ENCODE results near the gene WDR27.

WDR27 gene

DNA sequence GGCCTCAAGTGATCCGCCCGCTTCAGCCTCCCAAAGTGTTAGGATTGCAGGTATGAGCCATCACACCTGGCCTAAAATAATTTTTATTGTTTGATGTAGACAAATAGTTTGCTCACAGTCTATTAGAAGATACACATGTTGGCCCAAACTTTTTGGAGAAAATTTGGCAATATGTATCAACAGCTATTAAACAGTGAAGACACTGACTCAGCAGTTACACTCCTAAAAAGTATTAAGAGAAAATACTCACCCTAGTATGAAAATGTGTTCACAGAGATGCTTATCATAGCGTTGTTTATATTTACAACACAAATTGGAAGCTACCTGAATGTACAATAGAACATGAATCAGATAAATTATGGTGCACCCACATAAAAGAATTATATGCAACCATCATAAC lies 173.1 kb downstream of the WDR27 start:
- ATAC-seq, result no peak
- TF ChIP-seq ESRRG (CRISPR knock-in tag; IDR thresholded peaks at IDR 0.05) (no peak), ZNF70 (CRISPR knock-in tag; IDR thresholded peaks at IDR 0.05) (no peak), ZNF565 (CRISPR knock-in tag; conservative IDR thresholded peaks at IDR 0.05; ENCODE audit: low read depth) (no peak)

DNA sequence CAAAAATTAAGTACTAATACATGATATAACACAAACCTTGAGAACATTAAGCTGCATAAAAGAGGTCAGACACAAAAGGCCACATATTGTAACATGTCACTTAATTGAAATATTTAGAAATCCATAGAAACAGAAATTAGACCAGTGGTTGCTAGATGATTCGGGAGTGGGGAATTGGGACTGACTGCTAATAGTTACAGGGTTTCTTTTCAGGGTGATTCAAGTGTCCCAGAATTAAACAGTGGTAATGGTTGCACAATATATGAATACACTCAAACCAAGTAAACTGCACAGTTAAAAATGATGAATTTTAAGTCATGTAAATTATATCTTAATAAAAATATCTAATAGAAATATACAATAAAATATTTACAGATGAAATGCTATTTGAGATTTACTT lies 174.5 kb downstream of the WDR27 start:
- TF ChIP-seq ZNF8 (CRISPR knock-in tag; IDR thresholded peaks at IDR 0.05), result no peak
- no peak for TF ChIP-seq ARNTL (CRISPR knock-in tag; IDR thresholded peaks at IDR 0.05; ENCODE audit: borderline replicate concordance, low read depth)
- TF ChIP-seq ZFP3 (CRISPR knock-in tag; IDR thresholded peaks at IDR 0.05), result no peak
- TF ChIP-seq GLIS3 (CRISPR knock-in tag; IDR thresholded peaks at IDR 0.05), result no peak
- no peak for TF ChIP-seq CSDC2 (CRISPR knock-in tag; IDR thresholded peaks at IDR 0.05)
- TF ChIP-seq TOX (CRISPR knock-in tag; IDR thresholded peaks at IDR 0.05; ENCODE audit: borderline replicate concordance), result no peak
- no peak for ATAC-seq

DNA sequence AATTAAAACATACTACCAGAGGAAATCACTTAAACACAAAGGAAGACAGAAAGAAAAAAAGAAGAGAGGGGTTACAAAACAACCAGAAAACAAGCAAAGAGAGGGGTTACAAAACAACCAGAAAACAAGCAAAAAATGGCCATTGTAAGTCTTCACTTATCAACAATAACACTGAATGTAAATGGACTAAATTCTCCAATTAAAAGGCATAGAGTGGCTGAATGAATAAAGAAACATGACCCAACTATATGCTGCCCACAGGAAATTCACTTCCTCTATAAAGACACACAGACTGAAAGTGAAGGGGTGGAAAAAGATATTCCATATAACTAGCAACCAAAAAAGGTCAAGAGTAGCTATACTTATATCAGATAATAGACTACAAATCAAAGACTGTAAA lies 180.0 kb downstream of the WDR27 start:
- TF ChIP-seq ZC3H10 (CRISPR knock-in tag; IDR thresholded peaks at IDR 0.05) (no peak), ZNF565 (CRISPR knock-in tag; conservative IDR thresholded peaks at IDR 0.05; ENCODE audit: low read depth) (no peak), TOX (CRISPR knock-in tag; IDR thresholded peaks at IDR 0.05; ENCODE audit: borderline replicate concordance) (no peak), ZFP30 (CRISPR knock-in tag; IDR thresholded peaks at IDR 0.05) (no peak), ZNF8 (CRISPR knock-in tag; IDR thresholded peaks at IDR 0.05) (no peak), OSR1 (CRISPR knock-in tag; IDR thresholded peaks at IDR 0.05) (no peak), PPARA (CRISPR knock-in tag; IDR thresholded peaks at IDR 0.05; ENCODE audit: borderline replicate concordance) (no peak)
- no peak for ATAC-seq

DNA sequence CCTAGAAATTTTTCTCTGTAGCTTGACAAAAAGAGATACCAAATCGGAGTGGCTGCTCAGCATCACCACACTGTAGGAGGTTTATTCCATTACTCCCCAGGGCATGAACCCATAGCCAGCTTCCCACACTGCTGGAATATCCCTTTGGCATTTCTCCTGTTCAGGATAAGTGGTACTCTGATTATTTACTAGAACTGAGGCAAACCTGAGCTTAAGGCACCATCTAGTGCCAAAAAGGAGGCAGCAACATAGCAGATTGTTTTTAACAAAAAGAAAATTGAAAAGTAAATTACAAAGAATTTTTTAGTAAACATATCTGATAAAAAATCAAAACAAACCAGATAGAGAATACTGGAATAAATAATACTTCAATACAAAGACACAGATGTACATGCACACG lies 181.7 kb downstream of the WDR27 start:
- TF ChIP-seq GLIS3 (CRISPR knock-in tag; IDR thresholded peaks at IDR 0.05), result no peak
- TF ChIP-seq ZFP30 (CRISPR knock-in tag; IDR thresholded peaks at IDR 0.05), result no peak
- TF ChIP-seq, protein P1, sequence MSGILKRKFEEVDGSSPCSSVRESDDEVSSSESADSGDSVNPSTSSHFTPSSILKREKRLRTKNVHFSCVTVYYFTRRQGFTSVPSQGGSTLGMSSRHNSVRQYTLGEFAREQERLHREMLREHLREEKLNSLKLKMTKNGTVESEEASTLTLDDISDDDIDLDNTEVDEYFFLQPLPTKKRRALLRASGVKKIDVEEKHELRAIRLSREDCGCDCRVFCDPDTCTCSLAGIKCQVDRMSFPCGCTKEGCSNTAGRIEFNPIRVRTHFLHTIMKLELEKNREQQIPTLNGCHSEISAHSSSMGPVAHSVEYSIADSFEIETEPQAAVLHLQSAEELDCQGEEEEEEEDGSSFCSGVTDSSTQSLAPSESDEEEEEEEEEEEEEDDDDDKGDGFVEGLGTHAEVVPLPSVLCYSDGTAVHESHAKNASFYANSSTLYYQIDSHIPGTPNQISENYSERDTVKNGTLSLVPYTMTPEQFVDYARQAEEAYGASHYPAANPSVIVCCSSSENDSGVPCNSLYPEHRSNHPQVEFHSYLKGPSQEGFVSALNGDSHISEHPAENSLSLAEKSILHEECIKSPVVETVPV (CRISPR knock-in tag; IDR thresholded peaks at IDR 0.05), result no peak

DNA sequence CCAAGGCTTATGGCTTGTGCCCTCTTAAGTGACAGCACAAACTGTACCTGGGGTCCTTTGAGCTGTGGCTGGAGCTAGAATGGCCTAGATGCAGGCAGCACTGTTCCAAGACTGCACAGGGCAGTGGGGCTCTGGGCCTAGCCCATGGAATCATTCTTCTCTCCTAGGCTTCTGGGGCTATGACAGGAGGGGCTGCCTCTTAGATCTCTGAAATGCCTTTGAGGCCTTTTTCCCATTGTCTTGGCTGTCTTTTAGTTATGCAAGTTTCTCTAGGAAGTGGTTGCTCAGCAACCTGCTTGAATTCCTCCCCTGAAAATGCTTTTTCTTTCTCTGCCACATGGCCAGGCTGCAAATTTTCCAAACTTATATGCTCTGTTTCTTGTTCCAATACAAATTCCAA lies 183.4 kb downstream of the WDR27 start:
- TF ChIP-seq, protein P2, sequence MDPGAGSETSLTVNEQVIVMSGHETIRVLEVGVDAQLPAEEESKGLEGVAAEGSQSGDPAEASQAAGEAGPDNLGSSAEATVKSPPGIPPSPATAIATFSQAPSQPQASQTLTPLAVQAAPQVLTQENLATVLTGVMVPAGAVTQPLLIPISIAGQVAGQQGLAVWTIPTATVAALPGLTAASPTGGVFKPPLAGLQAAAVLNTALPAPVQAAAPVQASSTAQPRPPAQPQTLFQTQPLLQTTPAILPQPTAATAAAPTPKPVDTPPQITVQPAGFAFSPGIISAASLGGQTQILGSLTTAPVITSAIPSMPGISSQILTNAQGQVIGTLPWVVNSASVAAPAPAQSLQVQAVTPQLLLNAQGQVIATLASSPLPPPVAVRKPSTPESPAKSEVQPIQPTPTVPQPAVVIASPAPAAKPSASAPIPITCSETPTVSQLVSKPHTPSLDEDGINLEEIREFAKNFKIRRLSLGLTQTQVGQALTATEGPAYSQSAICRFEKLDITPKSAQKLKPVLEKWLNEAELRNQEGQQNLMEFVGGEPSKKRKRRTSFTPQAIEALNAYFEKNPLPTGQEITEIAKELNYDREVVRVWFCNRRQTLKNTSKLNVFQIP (CRISPR knock-in tag; IDR thresholded peaks at IDR 0.05; ENCODE audit: borderline replicate concordance, low read depth), result no peak
- TF ChIP-seq TCF4 (CRISPR knock-in tag; IDR thresholded peaks at IDR 0.05; ENCODE audit: borderline replicate concordance), result no peak
- TF ChIP-seq GLIS3 (CRISPR knock-in tag; IDR thresholded peaks at IDR 0.05), result no peak
- TF ChIP-seq, protein P3, sequence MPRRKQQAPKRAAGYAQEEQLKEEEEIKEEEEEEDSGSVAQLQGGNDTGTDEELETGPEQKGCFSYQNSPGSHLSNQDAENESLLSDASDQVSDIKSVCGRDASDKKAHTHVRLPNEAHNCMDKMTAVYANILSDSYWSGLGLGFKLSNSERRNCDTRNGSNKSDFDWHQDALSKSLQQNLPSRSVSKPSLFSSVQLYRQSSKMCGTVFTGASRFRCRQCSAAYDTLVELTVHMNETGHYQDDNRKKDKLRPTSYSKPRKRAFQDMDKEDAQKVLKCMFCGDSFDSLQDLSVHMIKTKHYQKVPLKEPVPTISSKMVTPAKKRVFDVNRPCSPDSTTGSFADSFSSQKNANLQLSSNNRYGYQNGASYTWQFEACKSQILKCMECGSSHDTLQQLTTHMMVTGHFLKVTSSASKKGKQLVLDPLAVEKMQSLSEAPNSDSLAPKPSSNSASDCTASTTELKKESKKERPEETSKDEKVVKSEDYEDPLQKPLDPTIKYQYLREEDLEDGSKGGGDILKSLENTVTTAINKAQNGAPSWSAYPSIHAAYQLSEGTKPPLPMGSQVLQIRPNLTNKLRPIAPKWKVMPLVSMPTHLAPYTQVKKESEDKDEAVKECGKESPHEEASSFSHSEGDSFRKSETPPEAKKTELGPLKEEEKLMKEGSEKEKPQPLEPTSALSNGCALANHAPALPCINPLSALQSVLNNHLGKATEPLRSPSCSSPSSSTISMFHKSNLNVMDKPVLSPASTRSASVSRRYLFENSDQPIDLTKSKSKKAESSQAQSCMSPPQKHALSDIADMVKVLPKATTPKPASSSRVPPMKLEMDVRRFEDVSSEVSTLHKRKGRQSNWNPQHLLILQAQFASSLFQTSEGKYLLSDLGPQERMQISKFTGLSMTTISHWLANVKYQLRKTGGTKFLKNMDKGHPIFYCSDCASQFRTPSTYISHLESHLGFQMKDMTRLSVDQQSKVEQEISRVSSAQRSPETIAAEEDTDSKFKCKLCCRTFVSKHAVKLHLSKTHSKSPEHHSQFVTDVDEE (CRISPR knock-in tag; IDR thresholded peaks at IDR 0.05), result no peak
- TF ChIP-seq PPARA (CRISPR knock-in tag; IDR thresholded peaks at IDR 0.05; ENCODE audit: borderline replicate concordance), result no peak
- TF ChIP-seq BACH2 (CRISPR knock-in tag; IDR thresholded peaks at IDR 0.05; ENCODE audit: borderline replicate concordance), result no peak
- TF ChIP-seq, protein P4, sequence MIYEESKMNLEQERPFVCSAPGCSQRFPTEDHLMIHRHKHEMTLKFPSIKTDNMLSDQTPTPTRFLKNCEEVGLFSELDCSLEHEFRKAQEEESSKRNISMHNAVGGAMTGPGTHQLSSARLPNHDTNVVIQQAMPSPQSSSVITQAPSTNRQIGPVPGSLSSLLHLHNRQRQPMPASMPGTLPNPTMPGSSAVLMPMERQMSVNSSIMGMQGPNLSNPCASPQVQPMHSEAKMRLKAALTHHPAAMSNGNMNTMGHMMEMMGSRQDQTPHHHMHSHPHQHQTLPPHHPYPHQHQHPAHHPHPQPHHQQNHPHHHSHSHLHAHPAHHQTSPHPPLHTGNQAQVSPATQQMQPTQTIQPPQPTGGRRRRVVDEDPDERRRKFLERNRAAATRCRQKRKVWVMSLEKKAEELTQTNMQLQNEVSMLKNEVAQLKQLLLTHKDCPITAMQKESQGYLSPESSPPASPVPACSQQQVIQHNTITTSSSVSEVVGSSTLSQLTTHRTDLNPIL (CRISPR knock-in tag; IDR thresholded peaks at IDR 0.05; ENCODE audit: low read depth), result no peak
- no peak for TF ChIP-seq ZNF565 (CRISPR knock-in tag; conservative IDR thresholded peaks at IDR 0.05; ENCODE audit: low read depth)
- TF ChIP-seq ZC3H10 (CRISPR knock-in tag; IDR thresholded peaks at IDR 0.05), result no peak
- TF ChIP-seq, protein P5, sequence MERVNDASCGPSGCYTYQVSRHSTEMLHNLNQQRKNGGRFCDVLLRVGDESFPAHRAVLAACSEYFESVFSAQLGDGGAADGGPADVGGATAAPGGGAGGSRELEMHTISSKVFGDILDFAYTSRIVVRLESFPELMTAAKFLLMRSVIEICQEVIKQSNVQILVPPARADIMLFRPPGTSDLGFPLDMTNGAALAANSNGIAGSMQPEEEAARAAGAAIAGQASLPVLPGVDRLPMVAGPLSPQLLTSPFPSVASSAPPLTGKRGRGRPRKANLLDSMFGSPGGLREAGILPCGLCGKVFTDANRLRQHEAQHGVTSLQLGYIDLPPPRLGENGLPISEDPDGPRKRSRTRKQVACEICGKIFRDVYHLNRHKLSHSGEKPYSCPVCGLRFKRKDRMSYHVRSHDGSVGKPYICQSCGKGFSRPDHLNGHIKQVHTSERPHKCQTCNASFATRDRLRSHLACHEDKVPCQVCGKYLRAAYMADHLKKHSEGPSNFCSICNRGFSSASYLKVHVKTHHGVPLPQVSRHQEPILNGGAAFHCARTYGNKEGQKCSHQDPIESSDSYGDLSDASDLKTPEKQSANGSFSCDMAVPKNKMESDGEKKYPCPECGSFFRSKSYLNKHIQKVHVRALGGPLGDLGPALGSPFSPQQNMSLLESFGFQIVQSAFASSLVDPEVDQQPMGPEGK (CRISPR knock-in tag; IDR thresholded peaks at IDR 0.05; ENCODE audit: borderline replicate concordance), result no peak
- no peak for TF ChIP-seq ISL1 (CRISPR knock-in tag; IDR thresholded peaks at IDR 0.05)
- TF ChIP-seq ARNTL (CRISPR knock-in tag; IDR thresholded peaks at IDR 0.05; ENCODE audit: borderline replicate concordance, low read depth), result no peak
- ATAC-seq, result no peak

More for the DNA sequence above, 181.7 kb downstream of the WDR27 start:
- ATAC-seq, result 0 out of 3 replicates have a peak, but pooled peaks have one; percentile 36
